Measurements from ENCODE around the gene SORCS1.

The SORCS1 gene

DNA sequence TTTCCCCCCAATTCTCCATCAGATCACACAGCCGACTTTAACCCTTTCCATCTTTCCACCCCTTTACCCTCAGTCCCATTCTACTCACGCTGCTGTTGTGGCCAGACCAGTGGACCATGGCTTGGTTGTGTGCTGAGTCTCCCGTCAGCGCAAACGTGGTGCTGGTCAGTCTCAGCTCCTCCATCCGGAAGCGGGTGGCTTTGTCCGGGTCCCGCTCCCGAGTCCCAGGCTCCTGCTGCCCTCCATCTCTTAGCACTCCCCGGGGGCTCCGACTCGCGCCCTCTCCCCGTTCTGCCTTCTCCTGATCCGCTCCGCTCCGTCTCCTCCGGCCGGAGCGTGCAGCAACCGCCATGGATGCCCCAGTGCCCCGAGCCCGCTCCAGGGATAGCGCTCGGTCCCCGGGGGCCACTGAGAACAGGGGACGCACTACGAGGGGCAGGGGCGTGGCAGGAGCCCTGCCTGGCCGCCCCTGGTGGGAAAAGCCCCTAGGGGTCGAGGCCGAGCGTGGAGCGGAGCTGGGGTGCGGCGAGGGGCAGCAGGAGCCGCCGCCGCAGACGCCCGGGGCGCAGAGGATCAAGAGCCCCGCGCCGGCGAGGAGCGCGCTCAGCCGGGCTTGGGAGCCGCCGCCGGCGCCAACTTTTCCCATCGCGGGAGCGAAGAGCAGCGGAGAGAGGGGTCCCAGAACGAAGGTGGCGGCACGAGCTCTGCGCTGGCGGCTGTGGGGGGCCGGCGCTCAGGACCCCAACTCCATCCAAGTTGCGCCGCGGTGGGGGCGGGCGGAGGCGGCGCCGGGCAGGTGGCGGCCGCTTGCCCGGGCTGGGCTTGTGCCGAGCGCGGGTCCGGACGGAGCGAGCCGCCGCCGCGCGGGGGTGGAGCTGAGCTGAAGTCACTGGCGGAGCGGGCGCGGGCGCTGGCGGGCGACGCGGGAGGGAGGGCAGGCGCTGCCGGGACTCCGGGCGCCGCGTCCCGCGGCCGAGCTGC lies at the start of gene SORCS1:
TSS of gene SORCS1 (minus strand) at position 826 of the 981 bp plus-strand sequence.
- TF ChIP-seq MYC (IDR thresholded peaks at IDR 0.05; ENCODE audit: low read depth, low read length) (no peak), MAX (IDR thresholded peaks at IDR 0.05; ENCODE audit: low read depth, low read length) (no peak), POLR2A (IDR thresholded peaks at IDR 0.05; ENCODE audit: extremely low read depth, insufficient read length) (no peak)
- TF ChIP-seq, protein P1, sequence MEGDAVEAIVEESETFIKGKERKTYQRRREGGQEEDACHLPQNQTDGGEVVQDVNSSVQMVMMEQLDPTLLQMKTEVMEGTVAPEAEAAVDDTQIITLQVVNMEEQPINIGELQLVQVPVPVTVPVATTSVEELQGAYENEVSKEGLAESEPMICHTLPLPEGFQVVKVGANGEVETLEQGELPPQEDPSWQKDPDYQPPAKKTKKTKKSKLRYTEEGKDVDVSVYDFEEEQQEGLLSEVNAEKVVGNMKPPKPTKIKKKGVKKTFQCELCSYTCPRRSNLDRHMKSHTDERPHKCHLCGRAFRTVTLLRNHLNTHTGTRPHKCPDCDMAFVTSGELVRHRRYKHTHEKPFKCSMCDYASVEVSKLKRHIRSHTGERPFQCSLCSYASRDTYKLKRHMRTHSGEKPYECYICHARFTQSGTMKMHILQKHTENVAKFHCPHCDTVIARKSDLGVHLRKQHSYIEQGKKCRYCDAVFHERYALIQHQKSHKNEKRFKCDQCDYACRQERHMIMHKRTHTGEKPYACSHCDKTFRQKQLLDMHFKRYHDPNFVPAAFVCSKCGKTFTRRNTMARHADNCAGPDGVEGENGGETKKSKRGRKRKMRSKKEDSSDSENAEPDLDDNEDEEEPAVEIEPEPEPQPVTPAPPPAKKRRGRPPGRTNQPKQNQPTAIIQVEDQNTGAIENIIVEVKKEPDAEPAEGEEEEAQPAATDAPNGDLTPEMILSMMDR (IDR thresholded peaks at IDR 0.05; ENCODE audit: low read depth, low read length) = no peak
- DNase-seq (ENCODE audit: low read depth) = no peak
- H3K4me3 ChIP-seq (ENCODE audit: low read depth, low read length) = no peak within 1 kb of the TSS

GRCh38 chr10:107214261-107214660 lies 49.8 kb upstream of the SORCS1 start:
- H3K4me3 ChIP-seq (ENCODE audit: low read depth, low read length) = no peak overlapping the region
- TF ChIP-seq MYC (IDR thresholded peaks at IDR 0.05; ENCODE audit: low read depth, low read length) (no peak), MAX (IDR thresholded peaks at IDR 0.05; ENCODE audit: low read depth, low read length) (no peak), POLR2A (IDR thresholded peaks at IDR 0.05; ENCODE audit: extremely low read depth, insufficient read length) (no peak)
- TF ChIP-seq, protein P1 (IDR thresholded peaks at IDR 0.05; ENCODE audit: low read depth, low read length) = no peak
- DNase-seq (ENCODE audit: low read depth) = no peak

GRCh38 chr10:107213861-107214260 lies 49.4 kb upstream of the SORCS1 start:
- DNase-seq (ENCODE audit: low read depth) = no peak
- H3K4me3 ChIP-seq (ENCODE audit: low read depth, low read length) = no peak overlapping the region
- TF ChIP-seq MYC (IDR thresholded peaks at IDR 0.05; ENCODE audit: low read depth, low read length) (no peak), MAX (IDR thresholded peaks at IDR 0.05; ENCODE audit: low read depth, low read length) (no peak), POLR2A (IDR thresholded peaks at IDR 0.05; ENCODE audit: extremely low read depth, insufficient read length) (no peak)
- TF ChIP-seq, protein P1 (IDR thresholded peaks at IDR 0.05; ENCODE audit: low read depth, low read length) = no peak

GRCh38 chr10:107206833-107207232 lies 42.3 kb upstream of the SORCS1 start:
- TF ChIP-seq MAX (IDR thresholded peaks at IDR 0.05; ENCODE audit: low read depth, low read length) = no peak
- TF ChIP-seq, protein P1 (IDR thresholded peaks at IDR 0.05; ENCODE audit: low read depth, low read length) = no peak
- TF ChIP-seq MYC (IDR thresholded peaks at IDR 0.05; ENCODE audit: low read depth, low read length) = no peak
- TF ChIP-seq POLR2A (IDR thresholded peaks at IDR 0.05; ENCODE audit: extremely low read depth, insufficient read length) = no peak
- H3K4me3 ChIP-seq (ENCODE audit: low read depth, low read length) = no peak overlapping the region
- no peak for DNase-seq (ENCODE audit: low read depth)

GRCh38 chr10:107169516-107169915 lies 5.0 kb upstream of the SORCS1 start:
- no peak overlapping the region for H3K4me3 ChIP-seq (ENCODE audit: low read depth, low read length)
- DNase-seq (ENCODE audit: low read depth) = no peak
- TF ChIP-seq MAX (IDR thresholded peaks at IDR 0.05; ENCODE audit: low read depth, low read length) = no peak
- TF ChIP-seq, protein P1 (IDR thresholded peaks at IDR 0.05; ENCODE audit: low read depth, low read length) = no peak
- no peak for TF ChIP-seq MYC (IDR thresholded peaks at IDR 0.05; ENCODE audit: low read depth, low read length)
- TF ChIP-seq POLR2A (IDR thresholded peaks at IDR 0.05; ENCODE audit: extremely low read depth, insufficient read length) = no peak

Measured in NB4 (cell line).